PC-3 (cell line): ENCODE data around the gene ATP10A. TPM values are rescaled to one million over a fixed set of nuclear protein-coding genes. Genes with fewer than 3 reads are reported as not detected.

ENCODE experiments used
- ATAC-seq: fragments of 200-7000 bp; cut with Tn5 transposase; 2 replicates; pipeline ENCODE4 v1.9.1; 2020; ENCODE audit warnings: mild to moderate bottlenecking, moderate library complexity
- BruUV-seq: library from RNA; stranded (reverse); fragments of 400-500 nt; replicated peaks from 2 replicates; lab custom pipeline; 2021; lab: Mats Ljungman, UMichigan
- CTCF ChIA-PET: fragments of 300-600 bp; sonication (Branson Sonifier 250); formaldehyde crosslinking; loops from one replicate; lab custom pipeline; 2022; ENCODE audit warnings: antibody characterized with exemption; lab: Charles Lee
- POLR2A ChIA-PET: fragments of 300-600 bp; sonication (Branson Sonifier 250); formaldehyde crosslinking; loops from one replicate; lab custom pipeline; 2022; ENCODE audit warnings: antibody characterized with exemption; ENCODE audit not compliant: unreplicated experiment; lab: Charles Lee
- DNase-seq: peaks from one replicate; pipeline ENCODE4 v3.0.0-alpha.2; 2015
- H2AFZ ChIP-seq: fragments of 300-600 bp; sonication (generic); 2 replicates; pipeline ENCODE4 v1.6.0; 2016; ENCODE audit warnings: antibody characterized with exemption, low read length
- H3F3A ChIP-seq: fragments of 300-600 bp; sonication (generic); one replicate; pipeline ENCODE4 v1.6.0; 2017; ENCODE audit warnings: antibody characterized with exemption, low read length, control low read depth, mild to moderate bottlenecking; ENCODE audit not compliant: unreplicated experiment
- H3K27ac ChIP-seq: fragments of 300-600 bp; sonication (generic); 2 replicates; pipeline ENCODE4 v1.5.1; 2016; ENCODE audit warnings: mild to moderate bottlenecking, low read length
- H3K27me3 ChIP-seq: fragments of 300-600 bp; sonication (generic); 2 replicates; pipeline ENCODE4 v1.6.1; 2016; ENCODE audit warnings: low read length, mixed read lengths
- H3K36me3 ChIP-seq: fragments of 300-600 bp; sonication (generic); 2 replicates; pipeline ENCODE4 v1.6.1; 2016; ENCODE audit warnings: low read depth, mixed run types, low read length, mixed read lengths
- H3K4me1 ChIP-seq: fragments of 300-600 bp; sonication (generic); 2 replicates; pipeline ENCODE4 v1.5.1; 2016; ENCODE audit warnings: low read length; ENCODE audit not compliant: insufficient read depth
- H3K4me2 ChIP-seq: fragments of 300-600 bp; sonication (generic); 2 replicates; pipeline ENCODE4 v1.6.0; 2016; ENCODE audit warnings: low read length
- H3K4me3 ChIP-seq: fragments of 300-600 bp; sonication (generic); 2 replicates; pipeline ENCODE4 v1.5.1; 2016; ENCODE audit warnings: mild to moderate bottlenecking, low read length, mixed read lengths
- H3K79me2 ChIP-seq: fragments of 300-600 bp; sonication (generic); 2 replicates; pipeline ENCODE4 v1.6.1; 2017; ENCODE audit warnings: low read length, mixed read lengths
- H3K9ac ChIP-seq: fragments of 300-600 bp; sonication (generic); 2 replicates; pipeline ENCODE4 v1.6.0; 2016; ENCODE audit warnings: mild to moderate bottlenecking, low read length
- H3K9me2 ChIP-seq: fragments of 300-600 bp; sonication (generic); replicated peaks from 2 replicates; pipeline ENCODE4 v1.6.1; 2016; ENCODE audit warnings: mixed run types, low read length, mixed read lengths
- H3K9me3 ChIP-seq: fragments of 300-600 bp; sonication (generic); 2 replicates; pipeline ENCODE4 v1.6.1; 2016; ENCODE audit warnings: low read length, mixed read lengths
- H4K20me1 ChIP-seq: fragments of 300-600 bp; sonication (generic); 2 replicates; pipeline ENCODE4 v1.6.1; 2016; ENCODE audit warnings: low read length, mixed read lengths
- CTCF ChIP-seq: fragments of 300-600 bp; sonication (generic); conservative IDR thresholded peaks from 2 replicates; pipeline ENCODE4 v1.5.1; 2017; ENCODE audit warnings: antibody characterized with exemption, low read depth, mild to moderate bottlenecking, low read length
- EZH2 ChIP-seq: fragments of 300-600 bp; sonication (generic); IDR thresholded peaks from one replicate; pipeline ENCODE4 v1.6.1; 2017; ENCODE audit warnings: antibody characterized with exemption, mild to moderate bottlenecking, low read length; ENCODE audit not compliant: unreplicated experiment
- EZH2phosphoT487 ChIP-seq: fragments of 300-600 bp; sonication (generic); IDR thresholded peaks from 2 replicates; pipeline ENCODE4 v1.6.1; 2018; ENCODE audit warnings: mild to moderate bottlenecking, antibody characterized with exemption, low read length, borderline replicate concordance
- intact Hi-C: fragments of 100-400 bp; cut with micrococcal nuclease; formaldehyde crosslinking; loops from 2 replicates; pipeline ENCODE4 v1.9.0; 2023
- total RNA-seq: library from RNA; depleted of rRNA; stranded (reverse); fragments of >200 nt; gene quantifications from 2 replicates; pipeline ENCODE4 v1.2.3, GENCODE V29; 2014

The ATP10A gene
- total RNA-seq, 1 experiment from 2014 or later: 2.6 TPM

GRCh38 chr15:25897658-25898057 is 34.5 kb upstream of the ATP10A start:
- Histone ChIP-seq H3K79me2 (no peaks in the 10 kb centered on the region), H3K4me2 (no peak overlapping the region), H3K9me2 (no peaks in the 10 kb centered on the region), H3K4me1 (peaks cover 52% of the 10 kb centered on the region), H3K27me3 (no peaks in the 10 kb centered on the region), H4K20me1 (no peaks in the 10 kb centered on the region), H3K9me3 (no peaks in the 10 kb centered on the region), H3K27ac (no peak overlapping the region), H3K9ac (no peak overlapping the region), H3K4me3 (no peak overlapping the region), H2AFZ (no peak overlapping the region), H3F3A (no peaks in the 10 kb centered on the region), H3K36me3 (no peaks in the 10 kb centered on the region)
- ATAC-seq (no peak), DNase-seq (no peak)
- CTCF ChIA-PET: no interaction called here
- BruUV-seq: no TSS peak
- POLR2A ChIA-PET: no interaction called here
- intact Hi-C loops: no loop called here
- TF ChIP-seq EZH2: no peak
- no peak for TF ChIP-seq EZH2phosphoT487
- no peak for TF ChIP-seq CTCF

GRCh38 chr15:25894371-25894902 is 31.3 kb upstream of the ATP10A start:
- no peaks in the 10 kb centered on the region for H3K9me2 ChIP-seq
- ChIA-PET POLR2A (no interaction called here), CTCF (no interaction called here)
- 0 out of 2 replicates have a peak overlapping the region, but pooled peaks have one; percentile 9 for H2AFZ ChIP-seq
- no peaks in the 10 kb centered on the region for H4K20me1 ChIP-seq
- H3K9me3 ChIP-seq: no peaks in the 10 kb centered on the region
- no peaks in the 10 kb centered on the region for H3K36me3 ChIP-seq
- no peaks in the 10 kb centered on the region for H3K79me2 ChIP-seq
- H3F3A ChIP-seq: no peaks in the 10 kb centered on the region
- H3K4me3 ChIP-seq: no peak overlapping the region
- H3K4me2 ChIP-seq: peak overlapping the region; percentile 18
- peak; percentile 86 for DNase-seq
- H3K27me3 ChIP-seq: no peaks in the 10 kb centered on the region
- TF ChIP-seq EZH2phosphoT487 (no peak), CTCF (no peak), EZH2 (no peak)
- ATAC-seq: peak; percentile 61
- peaks cover 50% of the 10 kb centered on the region for H3K4me1 ChIP-seq
- intact Hi-C loops: loop anchor here (5.0 kb wide), 2 partner anchors 38 to 42 kb away; no protein-coding TSS in a partner anchor
- H3K27ac ChIP-seq: peak overlapping the region; percentile 15; the same call in 1 of the 2 replicates
- no peak overlapping the region for H3K9ac ChIP-seq
- no TSS peak for BruUV-seq

DNA sequence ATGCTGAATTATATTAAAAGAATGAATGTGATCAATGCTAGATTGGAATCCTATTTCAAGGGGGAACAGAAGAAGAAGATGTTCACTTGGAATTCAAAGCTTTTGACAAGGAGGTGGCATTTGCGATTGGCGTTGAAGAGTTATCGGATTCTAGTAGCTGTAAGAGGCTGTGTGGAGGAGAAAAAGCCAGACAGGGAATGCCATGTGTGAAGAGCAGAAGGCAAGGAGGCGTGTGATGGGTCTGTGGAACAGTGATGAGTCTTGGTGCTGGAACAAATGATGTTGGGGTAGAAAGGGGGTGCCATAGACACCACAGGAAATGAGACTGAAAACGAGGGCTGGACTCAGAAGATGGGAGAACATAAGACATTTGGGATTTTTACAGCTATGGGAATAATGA is 30.5 kb upstream of the ATP10A start:
- ChIA-PET POLR2A (no interaction called here), CTCF (no interaction called here)
- H3K4me2 ChIP-seq: no peak overlapping the region
- H3F3A ChIP-seq: no peaks in the 10 kb centered on the region
- H3K27me3 ChIP-seq: no peaks in the 10 kb centered on the region
- no peak overlapping the region for H3K4me3 ChIP-seq
- no peaks in the 10 kb centered on the region for H3K36me3 ChIP-seq
- H2AFZ ChIP-seq: no peak overlapping the region
- H3K27ac ChIP-seq: no peak overlapping the region
- TF ChIP-seq EZH2 (no peak), EZH2phosphoT487 (no peak), CTCF (no peak)
- no peaks in the 10 kb centered on the region for H3K9me2 ChIP-seq
- ATAC-seq (no peak), DNase-seq (no peak)
- no peaks in the 10 kb centered on the region for H3K79me2 ChIP-seq
- H3K4me1 ChIP-seq: peaks cover 52% of the 10 kb centered on the region
- no peak overlapping the region for H3K9ac ChIP-seq
- intact Hi-C loops: loop anchor here (5.0 kb wide), 2 partner anchors 39 to 41 kb away; no protein-coding TSS in a partner anchor
- H3K9me3 ChIP-seq: no peaks in the 10 kb centered on the region
- no peaks in the 10 kb centered on the region for H4K20me1 ChIP-seq
- BruUV-seq: no TSS peak
